Measurements from ENCODE around the gene UTS2R. TPM values are rescaled to one million over a fixed set of nuclear protein-coding genes. Genes with fewer than 3 reads are reported as not detected.

UTS2R gene
- total RNA-seq, 1 donor from 2014 or later: not detected

DNA sequence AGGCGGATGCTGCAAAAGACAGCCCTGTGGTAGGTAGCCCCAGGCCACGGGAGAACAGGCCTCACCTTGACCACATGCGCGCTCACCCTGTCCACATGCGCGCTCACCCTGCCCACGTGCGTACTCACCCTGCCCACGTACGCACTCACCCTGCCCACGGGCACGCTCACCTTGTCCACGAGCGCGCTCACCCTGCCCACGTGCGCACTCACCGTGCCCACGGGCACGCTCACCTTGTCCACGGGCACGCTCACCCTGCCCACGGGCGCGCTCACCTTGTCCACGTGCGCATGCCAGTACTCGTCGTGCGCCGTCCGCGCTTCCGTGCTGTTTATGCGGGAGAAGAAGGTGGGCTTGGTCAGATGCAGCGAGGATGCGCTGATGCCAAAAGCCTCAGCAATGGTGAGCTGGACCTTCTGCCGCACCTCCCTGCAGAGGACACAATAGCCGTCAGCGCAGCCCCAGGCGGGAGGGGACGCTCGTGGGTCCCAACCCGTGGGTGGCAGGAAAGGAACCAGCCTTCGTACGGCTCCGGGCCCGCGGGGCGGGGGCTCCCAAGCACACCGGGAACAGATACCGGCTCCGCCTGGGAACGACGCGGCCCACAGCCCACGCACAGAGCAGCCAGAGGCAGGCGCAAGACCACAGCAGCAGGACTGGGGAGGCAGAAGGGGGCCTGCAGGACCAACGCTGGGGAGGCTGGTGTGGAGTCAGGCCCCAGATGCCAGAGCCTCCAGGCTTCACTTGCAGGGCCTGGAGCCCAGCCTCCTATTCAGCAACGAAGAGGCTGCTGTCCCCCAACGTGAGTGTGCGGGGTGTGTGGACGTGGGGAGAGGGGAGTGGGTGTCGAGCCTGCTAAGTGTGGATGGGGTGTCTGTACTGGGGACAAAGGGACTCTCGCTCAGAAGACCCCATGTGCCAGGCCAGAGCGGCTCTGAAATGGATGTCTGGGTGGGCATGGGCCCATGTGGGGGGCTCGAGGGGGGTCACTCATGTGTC lies 32.4 kb downstream of the UTS2R start:
- no peaks in the 10 kb centered on the region for H3K79me2 ChIP-seq (ENCODE audit: low read depth)
- H2AFZ ChIP-seq (replicated peaks): no peak overlapping the region
- Mint-ChIP-seq H3K4me3 (no peak overlapping the region), H3K36me3 (peaks cover 13% of the 10 kb centered on the region), H3K9me3 (no peaks in the 10 kb centered on the region), H3K27me3 (ENCODE audit: insufficient read depth, low read depth) (peaks cover 3% of the 10 kb centered on the region), H3K27ac (no peak overlapping the region), H3K4me1 (peaks cover 7% of the 10 kb centered on the region)
- no peaks in the 10 kb centered on the region for H3K36me3 ChIP-seq
- H3K27ac ChIP-seq: no peak overlapping the region
- H3K4me1 ChIP-seq: no peaks in the 10 kb centered on the region
- TF ChIP-seq, protein P1, sequence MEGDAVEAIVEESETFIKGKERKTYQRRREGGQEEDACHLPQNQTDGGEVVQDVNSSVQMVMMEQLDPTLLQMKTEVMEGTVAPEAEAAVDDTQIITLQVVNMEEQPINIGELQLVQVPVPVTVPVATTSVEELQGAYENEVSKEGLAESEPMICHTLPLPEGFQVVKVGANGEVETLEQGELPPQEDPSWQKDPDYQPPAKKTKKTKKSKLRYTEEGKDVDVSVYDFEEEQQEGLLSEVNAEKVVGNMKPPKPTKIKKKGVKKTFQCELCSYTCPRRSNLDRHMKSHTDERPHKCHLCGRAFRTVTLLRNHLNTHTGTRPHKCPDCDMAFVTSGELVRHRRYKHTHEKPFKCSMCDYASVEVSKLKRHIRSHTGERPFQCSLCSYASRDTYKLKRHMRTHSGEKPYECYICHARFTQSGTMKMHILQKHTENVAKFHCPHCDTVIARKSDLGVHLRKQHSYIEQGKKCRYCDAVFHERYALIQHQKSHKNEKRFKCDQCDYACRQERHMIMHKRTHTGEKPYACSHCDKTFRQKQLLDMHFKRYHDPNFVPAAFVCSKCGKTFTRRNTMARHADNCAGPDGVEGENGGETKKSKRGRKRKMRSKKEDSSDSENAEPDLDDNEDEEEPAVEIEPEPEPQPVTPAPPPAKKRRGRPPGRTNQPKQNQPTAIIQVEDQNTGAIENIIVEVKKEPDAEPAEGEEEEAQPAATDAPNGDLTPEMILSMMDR (IDR thresholded peaks at IDR 0.05): no peak
- TF ChIP-seq EZH2 (IDR thresholded peaks at IDR 0.05) (no peak), EZH2phosphoT487 (IDR thresholded peaks at IDR 0.05) (no peak)
- H3F3A ChIP-seq (ENCODE audit: low read depth): no peaks in the 10 kb centered on the region
- H3K9ac ChIP-seq: no peak overlapping the region
- DNase-seq (ENCODE audit: low spot score): no peak
- no peak overlapping the region for H3K4me2 ChIP-seq
- no peaks in the 10 kb centered on the region for H3K9me3 ChIP-seq (ENCODE audit: low read depth)
- no peaks in the 10 kb centered on the region for H3K27me3 ChIP-seq
- H3K4me3 ChIP-seq: no peak overlapping the region
- H4K20me1 ChIP-seq (ENCODE audit: low read depth): peaks cover under 1% of the 10 kb centered on the region

DNA sequence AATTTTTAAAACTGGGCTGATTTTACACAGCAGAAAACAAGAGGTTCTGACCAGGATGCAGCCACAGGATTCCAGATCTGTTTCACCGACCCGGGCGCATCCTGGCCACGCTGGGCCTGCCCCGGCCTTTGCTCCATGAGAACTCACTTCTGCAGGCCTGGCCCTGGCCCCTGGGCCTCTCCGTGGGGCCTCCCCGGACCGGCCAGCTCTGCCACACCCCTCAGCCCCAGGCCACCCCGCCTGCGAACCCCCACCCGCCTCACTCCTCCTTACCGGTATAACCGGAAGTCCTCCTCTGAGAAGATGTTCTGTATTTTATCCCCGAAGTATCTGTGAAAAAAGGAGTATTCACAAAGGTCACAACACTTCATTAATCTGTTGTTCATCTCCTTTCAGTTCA lies 33.5 kb downstream of the UTS2R start:
- H2AFZ ChIP-seq (replicated peaks): no peak overlapping the region
- H3K4me1 ChIP-seq: no peaks in the 10 kb centered on the region
- no peak overlapping the region for H3K9ac ChIP-seq
- no peak for DNase-seq (ENCODE audit: low spot score)
- TF ChIP-seq EZH2 (IDR thresholded peaks at IDR 0.05): no peak
- TF ChIP-seq, protein P1 (IDR thresholded peaks at IDR 0.05): no peak
- no peak for TF ChIP-seq EZH2phosphoT487 (IDR thresholded peaks at IDR 0.05)
- no peaks in the 10 kb centered on the region for H3K79me2 ChIP-seq (ENCODE audit: low read depth)
- H3K27ac ChIP-seq: no peak overlapping the region
- H3K36me3 ChIP-seq: no peaks in the 10 kb centered on the region
- no peak overlapping the region for H3K4me3 ChIP-seq
- Mint-ChIP-seq H3K36me3 (peaks cover 13% of the 10 kb centered on the region), H3K27me3 (ENCODE audit: insufficient read depth, low read depth) (peaks cover 4% of the 10 kb centered on the region), H3K4me1 (peaks cover 3% of the 10 kb centered on the region), H3K9me3 (no peaks in the 10 kb centered on the region), H3K4me3 (no peak overlapping the region), H3K27ac (no peak overlapping the region)
- H3F3A ChIP-seq (ENCODE audit: low read depth): no peaks in the 10 kb centered on the region
- H3K27me3 ChIP-seq: no peaks in the 10 kb centered on the region
- peaks cover 9% of the 10 kb centered on the region for H4K20me1 ChIP-seq (ENCODE audit: low read depth)
- H3K9me3 ChIP-seq (ENCODE audit: low read depth): no peaks in the 10 kb centered on the region
- no peak overlapping the region for H3K4me2 ChIP-seq

DNA sequence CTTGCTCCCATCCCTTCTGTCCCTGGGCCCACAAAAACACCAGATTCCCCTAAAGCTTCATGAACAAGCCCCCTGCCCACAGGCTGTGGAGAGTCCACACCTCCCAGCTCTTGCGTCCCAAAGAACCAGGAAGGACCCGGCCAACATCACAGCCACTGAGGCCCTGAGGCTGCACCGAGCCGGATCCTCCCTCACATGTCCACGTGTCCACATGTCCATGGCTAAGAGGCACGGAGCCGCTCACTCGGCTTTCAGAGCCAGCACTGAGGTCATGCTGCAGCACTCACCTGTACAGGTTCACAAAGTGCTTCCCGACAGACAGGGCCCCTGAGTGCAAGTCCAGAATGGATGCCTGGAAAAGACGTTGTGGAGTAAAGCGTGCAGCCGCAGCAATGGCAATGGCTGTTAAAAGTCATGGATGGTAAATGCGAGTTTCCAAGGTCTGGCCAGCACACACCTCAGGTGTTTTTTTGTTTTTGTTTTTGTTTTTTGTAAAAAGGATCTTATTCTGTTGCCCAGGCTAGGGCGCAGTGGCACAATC lies 34.6 kb downstream of the UTS2R start:
- H3K27ac Mint-ChIP-seq: no peak overlapping the region

More for the DNA sequence above, 34.6 kb downstream of the UTS2R start:
- Mint-ChIP-seq H3K27me3 (ENCODE audit: insufficient read depth, low read depth) (peaks cover 4% of the 10 kb centered on the region), H3K4me3 (no peak overlapping the region), H3K9me3 (no peaks in the 10 kb centered on the region), H3K36me3 (peaks cover 11% of the 10 kb centered on the region), H3K4me1 (no peaks in the 10 kb centered on the region)
- Histone ChIP-seq H3K4me1 (no peaks in the 10 kb centered on the region), H3K9me3 (ENCODE audit: low read depth) (no peaks in the 10 kb centered on the region), H3K27ac (no peak overlapping the region), H3K9ac (no peak overlapping the region), H4K20me1 (ENCODE audit: low read depth) (peaks cover 15% of the 10 kb centered on the region), H3K36me3 (no peaks in the 10 kb centered on the region), H3K27me3 (no peaks in the 10 kb centered on the region), H2AFZ (replicated peaks) (no peak overlapping the region), H3F3A (ENCODE audit: low read depth) (no peaks in the 10 kb centered on the region), H3K4me3 (no peak overlapping the region), H3K79me2 (ENCODE audit: low read depth) (no peaks in the 10 kb centered on the region), H3K4me2 (no peak overlapping the region)
- DNase-seq (ENCODE audit: low spot score): no peak
- no peak for TF ChIP-seq EZH2phosphoT487 (IDR thresholded peaks at IDR 0.05)
- TF ChIP-seq EZH2 (IDR thresholded peaks at IDR 0.05): no peak
- TF ChIP-seq, protein P1 (IDR thresholded peaks at IDR 0.05): no peak
